Epithelial cell of umbilical artery (primary cell): Measurements from ENCODE around the gene SLC7A10. TPM values are rescaled to one million over a fixed set of nuclear protein-coding genes. Genes with fewer than 3 reads are reported as not detected.

Source experiments
- total RNA-seq: library from RNA; depleted of rRNA; stranded (reverse); fragments of >200 nt; gene quantifications from 2 replicates; pipeline ENCODE4 v1.2.3, GENCODE V29; 2014

SLC7A10 gene
- not detected in 2 replicates for total RNA-seq

DNA sequence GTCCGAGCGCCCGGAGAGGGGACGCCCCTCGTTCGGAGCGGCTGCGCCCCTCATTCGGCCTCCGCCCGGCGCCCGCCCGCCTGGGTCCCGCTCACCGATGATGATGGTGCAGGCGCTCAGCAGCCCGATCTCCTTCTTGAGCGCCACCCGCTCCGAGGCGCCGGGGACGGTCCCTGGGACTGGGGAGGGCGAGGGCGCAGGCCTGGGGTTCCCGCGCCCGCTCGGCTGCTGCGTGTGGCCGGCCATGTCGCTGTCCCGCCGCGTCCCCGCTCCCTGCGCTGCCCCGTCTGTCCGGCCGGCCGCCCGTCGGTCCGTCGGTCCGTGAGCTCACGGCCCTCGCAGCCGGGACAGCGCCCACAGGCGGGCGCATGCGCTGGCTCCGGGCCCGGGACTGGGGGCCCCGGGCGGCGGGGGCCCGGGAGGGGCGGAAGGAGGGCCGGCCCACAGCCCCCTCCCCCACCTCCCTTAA, at the start of gene SLC7A10:
Gene SLC7A10, minus strand, starts transcription at position 393 of the 469 bp plus-strand sequence. Its CDS starts 147 bp downstream, at position 246.

DNA sequence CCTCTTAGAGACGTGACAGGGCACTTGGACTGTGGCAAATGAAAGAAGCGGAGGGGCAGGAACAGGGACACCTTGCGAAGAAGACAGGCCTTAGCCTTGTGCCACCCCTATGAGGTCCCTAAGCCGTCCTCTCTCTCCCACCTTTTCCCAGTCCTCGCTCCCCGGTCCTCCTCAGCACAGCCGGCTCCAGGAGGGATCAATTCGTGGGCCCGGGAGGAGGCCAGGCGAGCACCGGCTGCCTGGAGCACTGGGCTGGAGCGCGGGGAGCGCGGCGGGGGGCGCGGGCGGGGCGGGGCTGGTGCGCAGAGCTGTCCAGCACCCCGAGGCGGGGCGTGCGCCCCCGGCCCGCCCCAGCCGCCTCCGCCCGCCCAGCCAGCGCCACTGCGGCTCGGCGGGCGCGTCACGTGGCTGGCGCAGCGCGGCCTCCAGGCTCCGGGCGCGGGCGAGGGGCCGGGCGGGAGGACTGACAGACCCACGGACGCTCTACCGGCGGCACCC, 31.7 kb downstream of the SLC7A10 start, which contains the start of gene LRP3:
Gene LRP3, plus strand, starts transcription at position 466 of the 498 bp plus-strand sequence. CDS start 456 bp downstream, outside the sequence.

Other genes starting within 250 kb of the SLC7A10 start
- gene RHPN2, start 161.0 kb downstream of the SLC7A10 start, total RNA-seq: 2.1 and 2.3 TPM in 2 replicates
- 5.0 and 5.5 TPM in 2 replicates for gene GPATCH1, start 144.7 kb downstream of the SLC7A10 start, total RNA-seq
- gene WDR88, start 93.7 kb downstream of the SLC7A10 start, total RNA-seq: not detected in 2 replicates
- gene LRP3, start 31.5 kb downstream of the SLC7A10 start, total RNA-seq: 11.6 and 14.6 TPM in 2 replicates
- gene CEBPA, start 76.7 kb upstream of the SLC7A10 start, total RNA-seq: under 0.01 and 0.32 TPM in 2 replicates
- 34.4 and 52.7 TPM in 2 replicates for gene CEBPG, start 147.9 kb upstream of the SLC7A10 start, total RNA-seq